ENCODE results near the gene ARHGEF40.

The ARHGEF40 gene

DNA sequence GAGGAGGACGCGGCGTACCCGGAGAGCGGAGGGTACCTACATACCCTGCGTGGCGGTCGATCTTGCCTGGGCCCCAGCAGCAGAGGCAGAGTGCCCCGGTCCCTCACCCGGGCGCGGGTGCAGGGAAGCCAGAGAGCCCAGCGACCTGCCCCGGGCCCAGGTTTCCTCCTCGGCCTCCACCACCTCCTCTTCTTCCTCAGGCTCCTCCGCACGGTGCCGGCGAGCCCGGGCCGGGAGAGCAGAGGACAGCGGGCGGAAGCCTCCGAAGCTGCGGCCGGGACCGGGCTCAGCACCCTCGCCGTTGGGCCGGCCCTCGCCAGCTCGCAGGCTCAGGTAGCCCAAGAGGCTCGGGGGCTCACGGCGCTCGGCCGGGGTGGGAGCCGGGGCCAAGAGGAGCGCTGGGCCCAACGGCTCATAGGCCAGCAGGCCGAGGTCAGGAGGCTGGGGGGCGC, 21.7 kb downstream of the ARHGEF40 start:
- no peak overlapping the region for H3K4me3 ChIP-seq (ENCODE audit: low read length, poor library complexity, severe bottlenecking)
- H3K79me2 ChIP-seq (ENCODE audit: insufficient read depth, low read length) = no peaks in the 10 kb centered on the region; the same call in 1 of the 2 replicates
- no peaks in the 10 kb centered on the region for H3K9me3 ChIP-seq (ENCODE audit: insufficient read depth, low read depth, low read length)
- no peaks in the 10 kb centered on the region for H3K9me2 ChIP-seq (replicated peaks; ENCODE audit: low read depth, low read length)
- TF ChIP-seq EZH2phosphoT487 (IDR thresholded peaks at IDR 0.05; ENCODE audit: borderline replicate concordance) = no peak
- TF ChIP-seq, protein P1, sequence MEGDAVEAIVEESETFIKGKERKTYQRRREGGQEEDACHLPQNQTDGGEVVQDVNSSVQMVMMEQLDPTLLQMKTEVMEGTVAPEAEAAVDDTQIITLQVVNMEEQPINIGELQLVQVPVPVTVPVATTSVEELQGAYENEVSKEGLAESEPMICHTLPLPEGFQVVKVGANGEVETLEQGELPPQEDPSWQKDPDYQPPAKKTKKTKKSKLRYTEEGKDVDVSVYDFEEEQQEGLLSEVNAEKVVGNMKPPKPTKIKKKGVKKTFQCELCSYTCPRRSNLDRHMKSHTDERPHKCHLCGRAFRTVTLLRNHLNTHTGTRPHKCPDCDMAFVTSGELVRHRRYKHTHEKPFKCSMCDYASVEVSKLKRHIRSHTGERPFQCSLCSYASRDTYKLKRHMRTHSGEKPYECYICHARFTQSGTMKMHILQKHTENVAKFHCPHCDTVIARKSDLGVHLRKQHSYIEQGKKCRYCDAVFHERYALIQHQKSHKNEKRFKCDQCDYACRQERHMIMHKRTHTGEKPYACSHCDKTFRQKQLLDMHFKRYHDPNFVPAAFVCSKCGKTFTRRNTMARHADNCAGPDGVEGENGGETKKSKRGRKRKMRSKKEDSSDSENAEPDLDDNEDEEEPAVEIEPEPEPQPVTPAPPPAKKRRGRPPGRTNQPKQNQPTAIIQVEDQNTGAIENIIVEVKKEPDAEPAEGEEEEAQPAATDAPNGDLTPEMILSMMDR (conservative IDR thresholded peaks at IDR 0.05; ENCODE audit: low read length) = no peak
- H3F3A ChIP-seq (ENCODE audit: low read depth) = peaks cover 15% of the 10 kb centered on the region
- peaks cover 3% of the 10 kb centered on the region for H4K20me1 ChIP-seq (ENCODE audit: insufficient read depth, low read length, poor library complexity, severe bottlenecking)
- H3K4me2 ChIP-seq (ENCODE audit: low read depth, low read length, poor library complexity, severe bottlenecking) = no peak overlapping the region
- H3K4me1 ChIP-seq (ENCODE audit: insufficient read depth, low read length, poor library complexity, severe bottlenecking) = peaks cover 11% of the 10 kb centered on the region
- no peaks in the 10 kb centered on the region; the same call in 1 of the 2 replicates for H3K36me3 ChIP-seq (ENCODE audit: insufficient read depth, low read length)
- no peak overlapping the region for H3K9ac ChIP-seq (ENCODE audit: low read depth, low read length, poor library complexity, severe bottlenecking)
- H3K27me3 ChIP-seq (ENCODE audit: insufficient read depth, low read length, poor library complexity, severe bottlenecking) = no peaks in the 10 kb centered on the region
- no peak overlapping the region for H2AFZ ChIP-seq (ENCODE audit: low read length)

DNA sequence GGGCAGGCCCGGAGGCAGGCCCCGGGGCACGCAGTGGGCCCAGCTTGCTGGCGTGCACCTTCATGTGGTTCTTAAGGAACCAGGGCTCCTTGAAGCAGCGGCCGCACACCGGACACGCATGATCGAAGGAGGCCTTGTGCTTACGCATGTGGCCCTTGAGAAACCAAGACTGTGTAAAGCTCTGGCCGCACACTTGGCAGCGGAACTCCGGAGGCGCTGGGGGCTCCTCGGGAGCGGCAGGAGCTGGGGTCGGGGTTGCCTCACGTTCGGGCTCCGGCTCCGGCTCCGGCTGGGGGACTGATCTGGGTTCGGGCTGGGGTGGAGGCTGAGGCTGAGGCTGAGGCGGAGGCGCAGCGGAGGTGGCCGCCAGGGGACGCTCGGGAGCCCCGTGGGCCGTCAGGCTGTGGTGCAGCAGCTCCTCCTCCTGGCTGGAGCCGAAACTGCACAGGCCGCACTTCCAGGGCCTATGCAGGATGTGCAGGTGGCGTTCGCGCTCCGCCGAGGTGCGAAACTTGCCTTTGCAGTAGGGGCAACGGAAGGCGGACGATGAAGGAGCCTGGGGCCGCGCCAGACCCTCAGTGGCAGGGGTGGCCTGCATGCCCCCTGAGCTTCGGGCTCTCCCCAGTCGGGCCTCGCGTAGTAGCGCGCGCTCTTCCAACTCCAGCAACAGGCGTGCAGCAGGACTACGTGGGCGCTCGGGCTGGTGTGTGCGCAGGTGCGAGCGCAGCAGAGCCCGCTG, 22.3 kb downstream of the ARHGEF40 start:
- peaks cover 11% of the 10 kb centered on the region for H3K4me1 ChIP-seq (ENCODE audit: insufficient read depth, low read length, poor library complexity, severe bottlenecking)
- no peak overlapping the region for H3K4me2 ChIP-seq (ENCODE audit: low read depth, low read length, poor library complexity, severe bottlenecking)

DNA sequence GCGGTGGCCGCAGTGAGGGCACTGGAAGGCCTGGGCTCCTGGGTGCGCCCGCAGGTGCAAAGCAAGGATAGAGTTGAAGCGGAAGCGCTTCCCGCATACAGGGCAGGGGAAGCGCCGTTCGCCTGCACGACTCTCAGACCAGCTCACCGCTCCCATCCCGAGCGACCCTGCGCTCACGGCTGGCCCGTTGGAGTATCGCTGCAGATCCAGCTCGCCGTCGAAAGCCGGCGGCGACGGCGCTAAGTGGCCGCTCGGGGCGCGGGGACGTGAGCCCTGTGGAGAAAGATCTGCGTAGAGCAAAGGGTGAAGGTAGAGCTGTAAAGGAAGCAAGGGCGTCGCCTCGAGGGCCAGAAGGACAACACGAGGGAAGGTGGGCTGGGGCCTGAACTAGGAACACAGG, 22.9 kb downstream of the ARHGEF40 start:
- Histone ChIP-seq H3F3A (ENCODE audit: low read depth) (peaks cover 23% of the 10 kb centered on the region), H3K9me2 (replicated peaks; ENCODE audit: low read depth, low read length) (no peaks in the 10 kb centered on the region), H3K4me1 (ENCODE audit: insufficient read depth, low read length, poor library complexity, severe bottlenecking) (peaks cover 6% of the 10 kb centered on the region), H3K4me2 (ENCODE audit: low read depth, low read length, poor library complexity, severe bottlenecking) (no peak overlapping the region), H3K36me3 (ENCODE audit: insufficient read depth, low read length) (no peaks in the 10 kb centered on the region; the same call in 1 of the 2 replicates), H3K79me2 (ENCODE audit: insufficient read depth, low read length) (no peaks in the 10 kb centered on the region; the same call in 1 of the 2 replicates), H2AFZ (ENCODE audit: low read length) (no peak overlapping the region), H3K9me3 (ENCODE audit: insufficient read depth, low read depth, low read length) (no peaks in the 10 kb centered on the region), H3K27me3 (ENCODE audit: insufficient read depth, low read length, poor library complexity, severe bottlenecking) (no peaks in the 10 kb centered on the region), H3K4me3 (ENCODE audit: low read length, poor library complexity, severe bottlenecking) (no peak overlapping the region), H4K20me1 (ENCODE audit: insufficient read depth, low read length, poor library complexity, severe bottlenecking) (peaks cover 1% of the 10 kb centered on the region), H3K9ac (ENCODE audit: low read depth, low read length, poor library complexity, severe bottlenecking) (no peak overlapping the region)
- TF ChIP-seq EZH2phosphoT487 (IDR thresholded peaks at IDR 0.05; ENCODE audit: borderline replicate concordance) = no peak
- TF ChIP-seq, protein P1 (conservative IDR thresholded peaks at IDR 0.05; ENCODE audit: low read length) = no peak

More for the DNA sequence above, 22.3 kb downstream of the ARHGEF40 start:
- Histone ChIP-seq H3F3A (ENCODE audit: low read depth) (peaks cover 21% of the 10 kb centered on the region), H3K4me3 (ENCODE audit: low read length, poor library complexity, severe bottlenecking) (no peak overlapping the region), H4K20me1 (ENCODE audit: insufficient read depth, low read length, poor library complexity, severe bottlenecking) (peaks cover 3% of the 10 kb centered on the region), H2AFZ (ENCODE audit: low read length) (no peak overlapping the region), H3K9ac (ENCODE audit: low read depth, low read length, poor library complexity, severe bottlenecking) (no peak overlapping the region), H3K79me2 (ENCODE audit: insufficient read depth, low read length) (no peaks in the 10 kb centered on the region; the same call in 1 of the 2 replicates), H3K27me3 (ENCODE audit: insufficient read depth, low read length, poor library complexity, severe bottlenecking) (no peaks in the 10 kb centered on the region), H3K9me2 (replicated peaks; ENCODE audit: low read depth, low read length) (no peaks in the 10 kb centered on the region), H3K36me3 (ENCODE audit: insufficient read depth, low read length) (no peaks in the 10 kb centered on the region; the same call in 1 of the 2 replicates), H3K9me3 (ENCODE audit: insufficient read depth, low read depth, low read length) (no peaks in the 10 kb centered on the region)
- TF ChIP-seq, protein P1 (conservative IDR thresholded peaks at IDR 0.05; ENCODE audit: low read length) = peak; percentile 100
- TF ChIP-seq EZH2phosphoT487 (IDR thresholded peaks at IDR 0.05; ENCODE audit: borderline replicate concordance) = no peak
